Activated CD4-positive, CD25-positive, alpha-beta regulatory T cell treated with anti-CD3 and anti-CD28 coated beads, Interleukin-2, amount 50 U/mL, for 72 hours (primary cell): Measurements from ENCODE around the gene EFNA1.
A peak's percentile ranks its signal among the peaks of the same experiment; 100 is the strongest.
"Not testable (repeated sequence)": the region's sequence is repeated elsewhere in the genome, so short reads cannot be mapped to it uniquely, and the experiment has no call there.

Experiments
- DNase-seq: peaks from one replicate; pipeline ENCODE4 v3.0.0; 2021

Gene EFNA1

DNA sequence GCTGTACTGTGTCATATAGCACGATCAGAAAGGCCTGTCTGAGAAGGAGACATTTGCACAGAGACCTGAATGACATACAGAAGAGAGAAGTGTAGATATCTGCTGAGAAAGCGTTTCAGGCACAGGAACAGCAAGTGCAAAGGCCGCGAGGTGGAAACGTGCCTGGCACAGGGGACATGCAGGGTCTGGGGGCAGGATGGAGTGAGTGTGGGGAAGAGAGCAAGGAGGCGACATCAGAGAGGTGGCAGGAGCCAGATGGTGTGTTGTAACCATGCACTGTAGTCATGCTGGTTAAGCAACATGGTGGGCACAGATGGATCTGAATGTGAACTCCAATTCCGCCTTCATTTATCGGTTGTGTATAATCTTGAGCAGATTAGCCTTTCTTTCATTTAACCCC lies 32.5 kb downstream of the EFNA1 start:
- no peak for DNase-seq

DNA sequence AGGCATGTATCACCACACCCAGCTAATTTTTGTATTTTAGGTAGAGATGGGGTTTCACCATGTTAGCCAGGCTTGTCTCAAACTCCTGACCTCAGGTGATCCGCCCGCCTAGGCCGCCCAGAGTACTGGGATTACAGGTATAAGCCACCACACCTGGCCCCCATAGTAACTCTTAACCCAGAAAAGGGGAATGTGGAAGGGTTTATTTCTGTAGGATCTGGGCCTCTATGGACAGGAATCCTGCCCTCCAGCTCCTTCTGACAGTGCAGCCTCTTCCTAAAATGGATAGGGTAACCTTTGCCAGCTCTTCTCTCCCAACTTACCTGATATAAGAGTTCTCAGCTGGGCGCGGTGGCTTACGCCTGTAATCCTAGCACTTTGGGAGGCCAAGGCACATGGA lies 35.0 kb downstream of the EFNA1 start:
- not testable (repeated sequence) for DNase-seq

DNA sequence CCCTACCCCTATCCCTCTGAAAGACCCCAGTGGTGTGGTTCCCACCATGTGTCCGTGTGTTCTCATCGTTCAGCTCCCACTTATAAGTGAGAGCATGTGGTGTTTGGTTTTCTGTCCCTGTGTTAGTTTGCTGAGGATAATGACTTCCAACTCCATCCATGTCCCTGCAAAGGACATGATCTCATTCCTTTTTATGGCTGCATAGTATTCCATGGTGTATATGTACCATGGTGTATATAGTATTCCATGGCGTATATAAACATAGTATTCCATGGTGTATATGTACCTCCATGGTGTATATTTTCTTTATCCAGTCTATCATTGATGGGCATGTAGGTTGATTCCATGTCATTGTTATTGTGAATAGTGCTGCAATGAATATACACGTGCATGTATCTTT lies 36.1 kb downstream of the EFNA1 start:
- DNase-seq, result not testable (repeated sequence)

DNA sequence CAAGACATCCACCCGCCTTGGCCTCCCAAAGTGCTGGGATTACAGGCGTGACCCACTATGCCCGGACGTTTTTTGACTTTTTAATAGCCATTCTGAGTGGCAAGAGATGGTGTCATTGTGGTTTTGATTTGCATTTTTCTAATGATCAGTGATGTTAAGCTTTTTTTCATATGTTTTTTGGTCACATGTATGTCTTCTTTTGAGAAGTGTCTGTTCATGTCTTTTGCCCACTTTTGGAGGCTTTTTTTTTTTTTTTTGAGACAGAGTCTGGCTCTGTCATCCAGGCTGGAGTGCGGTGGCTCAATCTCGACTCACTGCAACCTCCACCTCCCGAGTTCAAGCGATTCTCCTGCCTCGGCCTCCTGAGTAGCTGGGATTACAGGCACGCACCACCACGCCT lies 36.9 kb downstream of the EFNA1 start:
- not testable (repeated sequence) for DNase-seq

DNA sequence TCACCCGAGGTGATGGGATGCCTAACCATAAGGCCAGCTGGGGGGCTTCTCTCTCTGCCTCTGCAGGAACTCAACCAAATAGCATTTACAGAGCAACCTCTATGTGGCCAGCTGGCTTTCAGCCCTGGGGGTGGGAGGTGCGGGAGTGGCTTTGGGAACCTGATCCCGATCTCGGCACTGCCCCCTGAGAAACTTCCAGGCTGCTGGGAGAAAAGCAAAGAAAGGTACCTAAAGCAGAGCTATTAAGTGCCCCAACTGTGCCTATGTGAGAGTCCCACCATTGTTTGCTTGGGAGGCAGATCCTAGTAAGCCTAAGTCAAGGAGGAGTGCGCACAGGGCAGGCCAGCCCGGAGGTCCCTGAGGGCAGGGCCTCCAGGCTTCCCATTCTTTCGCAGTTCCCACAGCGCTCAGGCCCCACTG lies 38.4 kb downstream of the EFNA1 start:
- DNase-seq, result no peak

DNA sequence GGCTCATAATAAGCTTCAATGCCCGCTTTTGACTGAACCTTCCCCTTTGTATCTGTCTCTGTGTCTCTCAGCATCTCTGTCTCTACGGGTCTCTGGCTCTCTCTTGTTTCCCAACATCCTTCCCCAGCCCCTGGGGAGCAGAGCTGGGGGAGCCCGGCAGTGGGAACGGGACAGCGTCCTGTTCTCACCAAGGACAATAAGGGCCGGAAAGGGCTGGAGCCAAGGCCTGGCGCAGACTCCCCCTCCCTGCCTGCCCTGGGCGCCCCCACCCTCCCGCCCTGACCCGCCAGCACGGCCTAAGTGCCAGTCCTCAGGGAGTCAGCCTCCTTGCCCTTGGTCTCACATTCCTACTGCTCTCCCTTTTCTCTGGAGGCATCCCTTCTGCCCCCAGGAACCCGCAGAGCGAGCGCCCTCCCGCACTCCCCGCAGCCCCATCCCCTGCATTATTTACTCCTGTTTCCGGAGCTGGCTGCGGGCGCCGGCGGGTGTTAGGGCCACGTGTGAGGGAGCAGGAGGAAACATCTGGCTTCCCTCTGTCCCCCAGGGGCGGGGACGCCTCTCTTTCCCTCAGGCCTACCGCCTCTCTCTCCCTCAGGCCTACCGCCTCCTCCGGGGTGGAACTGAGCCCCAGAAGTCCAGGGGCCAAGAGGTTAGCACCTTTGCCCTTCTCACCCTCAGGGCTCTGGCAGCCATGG lies 38.9 kb downstream of the EFNA1 start:
- DNase-seq, result no peak

DNA sequence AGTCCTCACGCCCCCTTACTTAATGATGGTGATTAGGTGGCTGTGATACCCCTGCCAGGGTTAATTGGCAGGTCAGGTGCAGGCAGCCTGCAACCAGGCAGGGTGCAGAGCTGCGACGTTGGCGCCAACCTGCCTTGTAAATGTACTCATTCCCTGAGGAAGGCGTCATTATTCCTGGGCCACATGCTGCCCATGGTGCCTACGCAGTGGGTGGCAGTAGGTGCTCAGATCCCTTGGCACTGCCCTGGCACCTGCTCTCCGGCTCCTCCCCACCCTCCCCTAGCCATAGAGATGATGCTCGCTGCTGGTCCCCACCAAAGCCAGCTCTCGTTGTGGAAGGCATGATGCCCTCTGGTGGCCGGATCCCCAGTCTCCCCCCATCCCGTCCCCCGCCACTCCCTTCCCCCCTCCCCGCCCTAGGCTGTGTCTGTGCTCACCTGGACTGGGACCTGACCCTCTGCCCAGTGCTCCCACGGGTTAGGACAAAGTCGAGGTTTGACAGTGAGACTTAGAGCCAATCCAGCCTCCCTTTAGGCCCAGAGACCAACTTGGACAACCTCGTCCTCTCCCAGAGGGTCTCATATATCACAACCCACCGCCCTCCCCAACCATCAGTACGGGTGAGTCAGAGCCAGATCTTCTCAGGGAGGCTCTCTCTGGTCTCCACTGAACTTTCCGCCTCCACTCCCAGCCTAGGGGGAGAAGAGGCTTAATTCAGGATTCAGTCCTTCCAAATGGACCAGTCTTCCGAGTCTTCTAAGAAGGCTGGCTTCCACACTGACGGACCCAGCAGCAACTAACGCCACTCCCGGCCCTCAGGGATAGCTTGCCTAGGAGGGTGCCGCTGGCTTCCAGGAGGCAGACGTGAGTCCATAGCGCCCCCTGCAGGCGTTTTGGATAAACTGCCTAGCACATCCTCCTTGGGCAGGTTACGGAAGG lies 39.8 kb downstream of the EFNA1 start:
- DNase-seq, result peak; percentile 86

DNA sequence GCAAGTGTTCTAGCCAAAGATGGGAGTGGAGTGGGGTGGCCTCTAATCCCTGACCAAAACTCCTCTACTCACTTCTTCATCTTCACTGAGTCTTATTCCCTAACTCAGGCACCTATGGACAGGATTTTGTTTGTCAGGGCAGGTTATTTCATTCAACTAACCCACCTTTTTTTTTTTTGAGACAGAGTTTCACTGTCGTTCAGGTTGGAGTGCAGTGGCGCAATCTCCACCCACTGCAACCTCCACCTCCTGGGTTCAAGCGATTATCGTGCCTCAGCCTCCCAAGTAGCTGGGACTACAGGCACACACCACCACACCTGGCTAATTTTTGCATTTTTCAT lies 40.4 kb downstream of the EFNA1 start:
- not testable (repeated sequence) for DNase-seq

DNA sequence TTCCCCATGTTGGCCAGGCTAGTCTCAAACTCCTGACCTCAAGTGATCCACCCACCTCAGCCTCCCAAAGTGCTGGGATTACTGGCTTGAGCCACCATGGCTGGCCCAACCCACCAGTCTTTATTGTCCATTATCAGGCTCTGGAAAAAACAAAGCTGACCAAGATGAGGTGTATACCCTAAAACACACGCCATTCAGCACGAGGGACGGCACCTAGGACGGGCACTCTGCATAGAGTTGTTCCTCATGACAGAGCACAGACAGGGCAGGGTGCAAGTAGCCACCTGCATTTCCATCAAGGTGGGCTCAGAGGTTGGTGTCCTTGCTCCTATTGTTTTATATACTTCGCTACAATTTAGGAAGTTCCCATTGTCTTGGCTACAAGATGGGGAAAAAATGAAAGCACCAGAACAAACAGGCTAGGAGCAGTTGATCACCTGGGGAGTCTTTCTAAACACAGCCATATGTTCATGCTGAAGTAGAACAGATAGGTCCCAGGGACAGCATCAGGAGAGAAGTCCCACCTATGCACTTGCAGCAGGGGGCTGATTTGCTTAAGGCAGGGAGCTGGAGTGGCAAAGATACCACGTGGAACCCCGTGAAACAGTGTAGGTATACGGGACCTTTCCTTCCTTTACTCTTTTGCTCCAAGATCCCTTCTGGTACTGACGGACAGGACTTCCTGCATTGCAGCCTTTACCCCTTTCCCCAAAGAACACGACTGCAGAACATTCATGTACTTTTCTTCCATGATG lies 41.0 kb downstream of the EFNA1 start:
- no peak for DNase-seq

DNA sequence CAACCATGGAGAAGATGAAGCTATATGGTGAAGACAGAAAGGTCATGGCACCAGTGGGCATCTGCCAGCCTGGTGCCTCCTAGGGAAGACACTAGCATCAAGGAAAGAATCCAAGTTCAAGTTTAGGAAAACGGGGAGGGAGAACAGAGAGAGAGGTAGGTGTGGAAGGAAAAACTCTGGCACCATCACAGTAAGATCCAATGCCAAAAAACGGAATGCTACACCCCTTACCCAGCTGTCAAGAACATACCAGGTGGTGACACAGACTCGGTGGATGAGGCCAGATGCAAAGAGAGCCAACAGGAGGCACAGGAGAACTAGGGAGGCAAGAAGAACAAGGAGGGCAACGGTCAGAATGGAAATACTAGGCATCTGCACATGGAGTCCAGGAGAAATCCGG lies 41.9 kb downstream of the EFNA1 start:
- no peak for DNase-seq

DNA sequence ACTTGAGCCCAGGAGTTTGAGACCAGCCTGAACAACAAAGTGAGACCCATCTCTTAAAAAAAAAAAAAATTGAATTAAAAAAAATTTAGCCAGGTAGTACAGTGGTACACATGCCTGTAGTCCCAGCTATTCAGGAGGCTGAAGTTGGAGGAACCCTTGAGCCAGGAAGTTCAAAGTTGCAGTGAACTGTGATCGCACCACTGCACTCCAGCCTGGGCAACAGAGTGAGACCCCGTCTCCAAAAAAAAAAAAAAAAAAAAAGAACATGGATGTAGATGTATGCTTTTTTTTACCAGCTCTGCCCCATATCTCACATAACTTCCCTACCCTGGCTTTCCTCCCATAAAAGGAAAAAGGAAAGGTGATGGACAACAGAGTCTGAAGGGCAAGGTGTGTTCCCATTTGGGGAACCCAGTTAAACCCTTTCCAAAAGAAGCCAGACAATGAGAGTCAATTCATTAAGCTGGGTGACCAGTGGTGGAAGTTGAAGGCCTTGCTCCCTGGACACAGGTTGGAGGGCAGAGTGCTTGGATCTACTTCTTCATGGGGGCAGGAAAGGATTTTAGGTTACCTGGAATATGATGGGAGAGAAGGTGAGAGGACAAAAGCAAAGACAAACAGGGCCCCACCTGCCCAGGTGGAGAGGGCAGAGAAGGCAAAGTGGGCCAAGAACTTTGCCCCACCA lies 42.6 kb downstream of the EFNA1 start:
- no peak for DNase-seq

DNA sequence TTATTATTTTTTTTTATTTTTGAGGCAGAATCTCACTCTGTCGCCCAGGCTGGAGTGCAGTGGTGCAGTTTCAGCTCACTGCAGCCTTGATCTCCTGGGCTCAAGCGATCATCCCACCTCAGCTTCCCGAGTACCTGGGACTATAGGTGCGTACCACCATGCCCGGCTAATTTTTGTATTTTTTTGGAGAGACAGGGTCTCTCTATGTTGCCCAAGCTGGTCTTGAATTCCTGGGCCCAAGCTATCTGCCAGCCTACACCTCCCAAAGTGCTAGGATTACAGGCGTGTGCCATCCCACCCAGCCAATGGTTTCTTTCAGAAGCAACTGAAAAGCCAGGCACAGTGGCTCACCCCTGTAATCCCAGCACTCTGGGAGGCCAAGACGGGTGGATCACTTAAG lies 43.1 kb downstream of the EFNA1 start:
- DNase-seq, result no peak

DNA sequence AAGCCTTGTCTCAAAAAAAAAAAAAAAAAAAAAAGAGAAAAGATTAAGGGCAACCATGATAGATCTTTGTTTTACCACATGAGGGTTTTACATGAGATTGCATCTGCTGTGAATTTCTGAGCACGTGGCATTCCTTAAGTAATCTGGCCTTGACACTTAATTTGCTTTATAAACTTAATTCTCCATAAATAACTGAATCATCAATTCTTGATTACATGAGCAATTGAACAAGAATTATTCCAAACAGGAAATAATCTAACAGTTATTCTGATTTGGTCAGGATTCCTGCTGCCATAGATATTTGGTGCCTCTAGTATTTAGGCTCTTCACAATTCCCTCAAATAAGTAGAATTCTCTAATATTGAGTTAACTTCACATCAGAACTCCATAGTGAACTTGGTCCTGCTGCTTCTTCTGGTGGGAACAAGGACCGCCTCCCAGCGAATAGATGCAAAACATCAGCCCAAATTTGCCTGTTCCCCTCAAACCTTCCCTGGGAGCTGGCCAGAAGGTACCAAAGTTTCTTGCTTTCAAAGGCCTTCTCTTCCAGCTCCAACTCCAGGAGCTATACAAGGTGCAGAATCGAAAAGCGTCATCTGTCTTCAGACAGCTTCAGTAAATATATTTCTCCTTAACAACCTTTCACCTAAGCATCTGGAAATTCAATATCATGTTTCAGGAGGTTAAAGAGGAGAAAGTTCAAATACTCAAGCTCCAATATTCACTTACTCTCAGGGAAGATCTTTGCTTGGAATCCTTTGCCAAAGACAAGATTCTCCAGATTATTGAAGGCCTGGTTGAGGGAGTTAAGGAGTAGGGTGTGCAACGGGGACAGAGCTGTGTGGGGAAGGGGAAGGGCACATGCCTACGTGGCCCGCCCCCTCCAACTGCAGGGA lies 44.4 kb downstream of the EFNA1 start:
- no peak for DNase-seq

DNA sequence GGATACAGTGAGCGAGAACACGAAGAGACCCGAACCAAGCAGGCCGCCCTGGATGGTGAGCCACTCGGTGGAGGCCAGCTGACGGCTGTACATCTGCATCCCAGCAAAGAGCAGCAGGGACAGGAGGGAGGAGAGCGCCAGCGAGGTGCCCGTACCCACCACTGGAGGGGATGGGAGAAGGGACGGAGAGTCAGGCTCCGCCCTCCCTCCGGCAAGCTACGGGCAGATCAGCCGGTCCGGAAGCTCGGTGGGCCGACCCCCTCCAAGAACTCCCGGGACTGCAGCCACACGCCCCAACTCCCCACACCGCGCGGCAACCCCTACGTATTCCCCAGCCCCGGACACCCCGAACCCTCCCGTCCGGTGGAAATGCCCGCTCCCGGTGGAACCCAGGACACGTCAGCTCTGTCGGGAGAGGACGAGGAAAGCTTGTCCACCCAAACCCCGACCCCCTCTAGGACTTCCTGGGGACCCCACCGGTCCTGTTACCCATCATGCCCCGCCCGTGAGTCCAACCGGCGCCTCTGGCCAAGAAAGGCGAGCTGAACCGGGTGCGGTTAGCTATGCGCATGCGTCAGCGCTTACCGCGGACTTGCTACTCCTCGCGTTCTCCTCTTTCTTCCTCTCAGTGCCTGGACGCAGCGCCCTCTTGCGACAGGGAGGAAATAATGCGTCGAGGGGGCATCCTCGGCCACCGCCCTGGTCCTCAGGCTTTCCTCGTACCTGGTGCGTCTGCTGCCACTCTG lies 45.2 kb downstream of the EFNA1 start, which contains the start of gene KRTCAP2:
Gene KRTCAP2, minus strand, starts transcription at position 573 of the 746 bp plus-strand sequence. Its CDS starts 80 bp downstream, at position 493.
- DNase-seq, result peak; percentile 94

DNA sequence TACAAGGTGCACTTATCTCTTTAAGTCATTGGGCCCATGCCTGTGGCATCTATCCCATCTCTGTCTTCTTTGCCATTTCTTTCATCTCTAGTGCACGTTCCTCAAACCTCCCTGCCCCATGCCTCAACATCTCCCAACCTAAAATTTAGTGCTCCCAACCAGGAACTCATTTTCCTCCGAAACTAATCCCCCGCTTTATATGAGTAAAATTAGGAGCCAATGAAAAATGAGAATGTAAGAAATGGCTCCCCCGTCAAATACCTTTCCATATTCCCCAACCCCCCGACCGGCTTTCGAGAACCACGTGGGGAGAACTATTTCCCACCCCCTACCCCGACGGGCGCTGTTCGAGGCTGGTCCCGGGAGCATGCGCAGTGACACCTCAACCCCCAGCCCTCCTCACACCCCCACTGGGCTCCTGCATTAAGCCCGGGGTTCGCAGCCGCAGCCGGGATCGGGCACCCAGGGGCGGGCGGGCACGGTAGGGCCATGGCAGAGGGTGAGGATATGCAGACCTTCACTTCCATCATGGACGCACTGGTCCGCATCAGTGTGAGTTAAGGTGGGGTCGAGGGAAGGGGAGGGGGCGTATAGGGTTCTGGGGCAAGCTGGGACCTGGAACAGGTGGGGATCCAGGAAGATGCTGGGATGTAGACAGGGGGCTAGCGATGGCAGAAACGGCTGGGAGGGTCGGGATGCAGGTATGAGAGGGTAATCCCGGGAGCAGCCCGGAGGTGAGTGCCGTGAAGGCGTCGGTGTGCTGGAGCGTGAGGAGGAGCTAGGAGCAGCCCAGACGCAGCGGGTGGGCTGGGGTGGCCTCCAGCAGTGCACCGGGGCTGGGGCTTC lies 46.0 kb downstream of the EFNA1 start, which contains the start of gene TRIM46:
Gene TRIM46, plus strand, starts transcription at position 372 of the 846 bp plus-strand sequence. Its CDS starts 118 bp downstream, at position 490.
- peak; percentile 66 for DNase-seq

DNA sequence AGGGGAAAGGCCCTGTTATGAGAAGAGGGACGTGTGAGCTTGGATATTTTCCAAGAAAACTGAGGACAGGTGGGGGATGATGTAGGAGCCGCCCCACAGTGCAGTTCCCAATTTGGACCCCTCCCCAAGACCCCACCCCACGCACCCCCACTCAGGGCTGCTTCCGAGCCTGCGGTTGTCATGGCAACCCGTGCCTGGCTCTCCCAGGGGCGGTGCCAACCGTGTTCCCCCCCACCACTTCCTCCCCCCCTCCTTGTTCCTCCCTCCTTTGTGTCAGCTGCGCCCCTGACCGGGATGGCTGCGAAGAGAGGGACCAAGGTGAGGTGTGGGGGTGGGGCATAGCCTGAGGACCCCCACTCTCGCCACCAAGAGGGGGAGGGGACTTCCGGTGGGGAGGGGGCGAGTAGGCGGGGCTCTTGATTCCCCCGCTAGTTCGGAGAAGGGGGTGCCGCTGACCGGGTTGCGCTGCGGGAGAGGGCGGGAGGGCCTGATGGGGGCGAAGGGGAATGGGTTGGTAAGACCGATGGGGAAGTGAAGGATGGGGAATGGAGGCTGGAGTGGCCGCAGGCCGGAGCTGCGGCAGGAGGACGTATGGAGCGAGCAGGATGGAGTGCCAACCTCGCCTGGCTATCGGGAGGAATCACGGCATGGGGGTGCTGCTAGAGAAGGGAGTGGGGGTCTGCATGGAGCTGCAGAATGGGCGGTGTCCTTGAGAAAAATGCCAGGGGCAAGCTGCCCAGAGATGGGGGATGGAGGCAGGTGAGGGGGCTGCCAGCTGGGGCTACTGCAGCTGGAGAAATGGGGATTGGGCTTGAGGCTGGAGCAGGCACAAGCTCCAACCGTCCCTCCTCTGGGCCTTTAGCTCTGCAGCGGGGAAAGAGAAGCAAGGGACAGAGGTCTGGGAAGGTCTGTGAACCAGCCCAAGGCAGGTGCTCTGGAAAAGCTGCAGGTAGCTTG lies 46.9 kb downstream of the EFNA1 start:
- DNase-seq, result peak; percentile 42

DNA sequence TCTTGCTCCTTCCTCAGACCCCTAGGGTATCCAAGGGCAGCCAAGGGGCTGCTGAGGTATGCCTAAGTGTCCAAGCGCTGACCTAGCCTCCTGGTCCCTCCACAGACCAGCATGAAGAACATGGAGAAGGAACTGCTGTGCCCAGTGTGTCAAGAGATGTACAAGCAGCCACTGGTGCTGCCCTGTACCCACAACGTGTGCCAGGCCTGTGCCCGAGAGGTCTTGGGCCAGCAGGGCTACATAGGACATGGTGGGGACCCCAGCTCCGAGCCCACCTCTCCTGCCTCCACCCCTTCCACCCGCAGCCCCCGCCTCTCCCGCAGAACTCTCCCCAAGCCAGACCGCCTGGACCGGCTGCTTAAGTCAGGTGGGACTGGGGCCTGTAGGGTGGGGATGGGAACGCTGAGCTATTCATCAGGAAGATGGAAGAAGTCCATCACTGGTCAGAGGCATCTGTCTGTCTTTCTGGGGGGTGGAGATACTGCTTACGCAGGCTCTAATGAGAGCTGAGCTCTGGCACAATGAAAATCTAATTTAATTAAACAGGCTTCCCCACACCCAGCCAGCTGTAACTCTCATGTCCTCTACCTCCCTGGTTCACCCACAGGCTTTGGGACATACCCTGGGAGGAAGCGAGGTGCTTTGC lies 47.7 kb downstream of the EFNA1 start:
- peak; percentile 30 for DNase-seq

DNA sequence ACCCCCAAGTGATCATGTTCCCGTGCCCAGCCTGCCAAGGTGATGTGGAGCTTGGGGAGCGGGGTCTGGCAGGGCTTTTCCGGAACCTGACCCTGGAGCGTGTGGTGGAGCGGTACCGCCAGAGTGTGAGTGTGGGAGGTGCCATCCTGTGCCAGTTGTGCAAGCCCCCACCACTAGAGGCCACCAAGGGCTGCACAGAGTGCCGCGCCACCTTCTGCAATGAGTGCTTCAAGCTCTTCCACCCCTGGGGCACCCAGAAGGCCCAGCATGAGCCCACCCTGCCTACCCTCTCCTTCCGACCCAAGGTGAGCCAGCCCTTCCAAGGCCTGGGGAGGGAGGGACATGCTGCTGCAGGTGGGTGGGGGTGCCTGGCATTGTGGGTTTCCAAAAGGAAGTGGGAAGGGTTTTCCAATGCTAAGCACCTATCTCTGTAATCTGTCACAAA lies 48.3 kb downstream of the EFNA1 start:
- DNase-seq, result peak; percentile 30
